Kidney (tissue), 14 donors: ENCODE results near the gene AMPD3. TPM values are rescaled to one million over a fixed set of nuclear protein-coding genes. Genes with fewer than 3 reads are reported as not detected.

ENCODE experiments used
- DNase-seq, 5 donors: peaks; one replicate each; pipeline ENCODE4 v3.0.0-alpha.2; 2013 to 2020
- FAIRE-seq: peaks from 2 replicates; lab custom pipeline; 2012; peaks lifted over from hg19 to GRCh38; lab: Jason Lieb, UNC
- H3K27ac ChIP-seq, 2 donors: one replicate each; pipeline ENCODE4 v1.7.0; 2013; ENCODE audit warnings: low read depth in 2 of 2, low read length in 2 of 2, inconsistent platforms in 1 of 2
- H3K27me3 ChIP-seq: one replicate; pipeline ENCODE4 v1.7.1; 2013; ENCODE audit warnings: low read length, inconsistent platforms; ENCODE audit not compliant: control insufficient read depth, insufficient read depth
- H3K36me3 ChIP-seq, 3 donors: one replicate each; pipeline versions ENCODE4 v1.7.0 to v1.7.1; 2013; ENCODE audit warnings: low read length in 3 of 3, control low read depth in 1 of 3, inconsistent platforms in 1 of 3; ENCODE audit not compliant: insufficient read depth in 3 of 3, control insufficient read depth in 2 of 3
- H3K4me1 ChIP-seq, 3 donors: one replicate each; pipeline versions ENCODE4 v1.7.0 to v1.7.1; 2013; ENCODE audit warnings: low read length in 3 of 3, inconsistent platforms in 1 of 3, low read depth in 1 of 3; ENCODE audit not compliant: control insufficient read depth in 2 of 3, insufficient read depth in 2 of 3
- H3K4me3 ChIP-seq, 3 donors: one replicate each; pipeline versions ENCODE4 v1.7.0 to v1.8.1; 2013; ENCODE audit warnings: low read length in 3 of 3, control low read depth in 1 of 3, inconsistent platforms in 1 of 3
- H3K9ac ChIP-seq, 3 donors: one replicate each; pipeline versions ENCODE4 v1.7.0 to v1.7.1; 2013; ENCODE audit warnings: low read length in 3 of 3, control low read depth in 1 of 3, inconsistent platforms in 1 of 3
- H3K9me3 ChIP-seq, 3 donors: one replicate each; pipeline versions ENCODE4 v1.7.0 to v1.7.1; 2013; ENCODE audit warnings: low read length in 3 of 3, control low read depth in 1 of 3, inconsistent platforms in 1 of 3; ENCODE audit not compliant: control insufficient read depth in 2 of 3, insufficient read depth in 1 of 3
- intact Hi-C: fragments of 100-400 bp; cut with DNase I; formaldehyde crosslinking; loops from one replicate; pipeline ENCODE4 v1.11.1; 2022
- polyA plus RNA-seq: library from polyadenylated mRNA; stranded (reverse); fragments of 350-450 nt; fragmentation: Illumina TruSeq; extraction: RNeasy Lipid Tissue Mini Kit (QIAGEN cat#74804); gene quantifications from one replicate; pipeline ENCODE4 v1.2.3, GENCODE V29; 2014; ENCODE audit warnings: low read depth, low replicate concordance; ENCODE audit not compliant: insufficient read depth
- total RNA-seq: library from RNA; stranded (reverse); fragmentation: NEBNext Ultra II Directional; extraction: Animal tissue kit (Norgen Biotek cat#: 25700); gene quantifications from one replicate; pipeline ENCODE4 v1.2.1, GENCODE V29; 2021
- TF ChIP-seq, protein P1 (sequence below): IDR thresholded peaks from 3 replicates; pipeline ENCODE4 v1.5.1; 2012; ENCODE audit warnings: mild to moderate bottlenecking, moderate library complexity, borderline replicate concordance; ENCODE audit not compliant: insufficient read depth; ENCODE audit errors: extremely low read depth
- donor health status: control.
- donor health status: control.
- donor health status: control.
- donor health status: control.
- donor health status: control.
- donor health status: DM: yes; HTN: yes; CAD: no.
- donor health status: Normal renal cell carcinoma (clear cell type).

The AMPD3 gene
- total and polyA plus RNA-seq, 2 donors from 2014 or later = 8.4 to 16.5 TPM

- TF ChIP-seq, protein P1, sequence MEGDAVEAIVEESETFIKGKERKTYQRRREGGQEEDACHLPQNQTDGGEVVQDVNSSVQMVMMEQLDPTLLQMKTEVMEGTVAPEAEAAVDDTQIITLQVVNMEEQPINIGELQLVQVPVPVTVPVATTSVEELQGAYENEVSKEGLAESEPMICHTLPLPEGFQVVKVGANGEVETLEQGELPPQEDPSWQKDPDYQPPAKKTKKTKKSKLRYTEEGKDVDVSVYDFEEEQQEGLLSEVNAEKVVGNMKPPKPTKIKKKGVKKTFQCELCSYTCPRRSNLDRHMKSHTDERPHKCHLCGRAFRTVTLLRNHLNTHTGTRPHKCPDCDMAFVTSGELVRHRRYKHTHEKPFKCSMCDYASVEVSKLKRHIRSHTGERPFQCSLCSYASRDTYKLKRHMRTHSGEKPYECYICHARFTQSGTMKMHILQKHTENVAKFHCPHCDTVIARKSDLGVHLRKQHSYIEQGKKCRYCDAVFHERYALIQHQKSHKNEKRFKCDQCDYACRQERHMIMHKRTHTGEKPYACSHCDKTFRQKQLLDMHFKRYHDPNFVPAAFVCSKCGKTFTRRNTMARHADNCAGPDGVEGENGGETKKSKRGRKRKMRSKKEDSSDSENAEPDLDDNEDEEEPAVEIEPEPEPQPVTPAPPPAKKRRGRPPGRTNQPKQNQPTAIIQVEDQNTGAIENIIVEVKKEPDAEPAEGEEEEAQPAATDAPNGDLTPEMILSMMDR = no peak
- H3K36me3 ChIP-seq = no peaks in the 10 kb centered on the region
- no peak for FAIRE-seq
Measured at GRCh38 chr11:10550503-10551289, 95.6 kb downstream of the AMPD3 start.

DNA sequence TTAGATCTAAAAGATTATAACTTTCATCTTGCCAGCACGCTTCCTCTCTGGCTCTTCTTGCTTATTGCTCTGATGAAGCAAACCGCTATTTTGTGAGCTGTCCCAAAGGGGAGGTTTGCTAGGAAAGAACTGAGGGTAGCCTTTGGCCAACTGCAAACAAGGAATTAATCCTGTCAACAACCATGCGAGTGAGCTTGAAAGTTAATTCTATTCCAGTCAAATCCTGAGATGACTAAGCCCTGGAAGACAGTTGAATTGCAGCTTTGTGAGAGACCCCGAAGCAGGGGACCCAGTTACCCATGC, 96.2 kb downstream of the AMPD3 start:
- FAIRE-seq (no peak), DNase-seq (no peak)
- no peaks in the 10 kb centered on the region for H3K27me3 ChIP-seq
- H3K4me1 ChIP-seq = no peaks in the 10 kb centered on the region
- H3K36me3 ChIP-seq = no peaks in the 10 kb centered on the region
- TF ChIP-seq, protein P1 = no peak
- no peaks in the 10 kb centered on the region for H3K9me3 ChIP-seq
- H3K9ac ChIP-seq = no peak overlapping the region
- intact Hi-C loops = no loop called here
- no peak overlapping the region for H3K27ac ChIP-seq
- no peak overlapping the region for H3K4me3 ChIP-seq

More at GRCh38 chr11:10550503-10551289, 95.6 kb downstream of the AMPD3 start:
- Histone ChIP-seq H3K27ac (no peak overlapping the region), H3K9ac (no peak overlapping the region), H3K9me3 (no peaks in the 10 kb centered on the region), H3K4me3 (no peak overlapping the region), H3K27me3 (no peaks in the 10 kb centered on the region), H3K4me1 (no peaks in the 10 kb centered on the region)
- DNase-seq = no peak
- intact Hi-C loops = no loop called here

DNA sequence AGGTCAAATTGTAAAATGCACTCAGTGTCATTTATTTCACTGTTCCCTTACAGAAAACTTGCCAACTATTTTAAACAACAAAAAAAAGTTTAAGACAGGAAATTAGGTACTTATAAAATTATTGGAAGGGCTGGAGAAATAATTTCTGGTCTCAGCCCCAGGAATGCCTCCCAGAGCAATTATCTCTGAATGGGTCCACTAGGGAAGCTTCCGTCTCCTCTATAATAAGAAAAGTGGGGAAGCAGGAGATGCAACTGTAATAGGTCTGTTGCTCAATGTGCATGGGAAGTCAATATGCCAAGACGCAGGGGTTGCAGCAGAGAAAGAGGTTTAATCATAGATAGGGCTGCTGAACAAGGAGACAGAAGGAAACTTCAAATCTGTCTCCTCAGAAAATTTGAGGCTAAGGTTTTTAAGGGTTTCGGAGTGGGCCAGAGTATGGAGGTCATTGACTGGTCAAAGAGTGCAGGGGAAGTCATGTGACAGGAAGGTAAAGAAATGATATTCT, 96.8 kb downstream of the AMPD3 start:
- DNase-seq (no peak), FAIRE-seq (no peak)
- H3K4me1 ChIP-seq = no peaks in the 10 kb centered on the region
- no peak overlapping the region for H3K27ac ChIP-seq
- H3K9me3 ChIP-seq = no peaks in the 10 kb centered on the region
- intact Hi-C loops = no loop called here
- H3K36me3 ChIP-seq = no peaks in the 10 kb centered on the region
- TF ChIP-seq, protein P1 = no peak
- H3K9ac ChIP-seq = no peak overlapping the region
- H3K27me3 ChIP-seq = no peaks in the 10 kb centered on the region
- no peak overlapping the region for H3K4me3 ChIP-seq

GRCh38 chr11:10556590-10556989, 101.5 kb downstream of the AMPD3 start:
- no peaks in the 10 kb centered on the region for H3K4me1 ChIP-seq
- no peaks in the 10 kb centered on the region for H3K36me3 ChIP-seq
- DNase-seq (no peak), FAIRE-seq (no peak)
- H3K27me3 ChIP-seq = no peaks in the 10 kb centered on the region
- no peak overlapping the region for H3K4me3 ChIP-seq
- H3K9ac ChIP-seq = no peak overlapping the region
- TF ChIP-seq, protein P1 = no peak
- intact Hi-C loops = no loop called here
- no peak overlapping the region for H3K27ac ChIP-seq
- H3K9me3 ChIP-seq = no peaks in the 10 kb centered on the region
